D341Med (cell line): ENCODE measurements around the gene ELOVL5.
"Not testable (repeated sequence)": the region's sequence is repeated elsewhere in the genome, so short reads cannot be mapped to it uniquely, and the experiment has no call there.

Experiments
- DNase-seq: peaks from one replicate; pipeline ENCODE4 v3.0.0; 2012; ENCODE audit warnings: low spot score

The ELOVL5 gene

GRCh38 chr6:53328375-53328774 is 20.4 kb downstream of the ELOVL5 start:
- DNase-seq, result no peak

DNA sequence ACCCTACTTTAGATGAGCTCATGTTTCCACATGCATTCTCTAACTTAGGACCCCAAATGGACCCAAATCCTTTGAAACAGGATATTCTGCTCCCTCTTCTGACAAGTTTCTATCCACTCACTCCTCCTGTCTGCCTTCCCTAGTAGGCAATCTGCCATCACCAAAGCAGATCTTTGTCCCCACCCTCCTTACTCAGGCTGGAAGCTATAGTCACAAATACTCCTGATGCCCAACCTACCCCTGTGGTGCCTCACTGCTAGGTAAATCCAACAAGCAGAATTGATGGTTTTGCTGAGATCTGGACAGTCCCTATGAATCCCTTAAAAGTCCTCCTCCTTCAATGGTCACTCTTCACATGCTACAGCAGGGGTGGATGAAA is 21.7 kb downstream of the ELOVL5 start:
- no peak for DNase-seq

- DNase-seq, result no peak
Measured at GRCh38 chr6:53326372-53327016, 22.3 kb downstream of the ELOVL5 start.

GRCh38 chr6:53325785-53326184 is 23.0 kb downstream of the ELOVL5 start:
- no peak for DNase-seq

DNA sequence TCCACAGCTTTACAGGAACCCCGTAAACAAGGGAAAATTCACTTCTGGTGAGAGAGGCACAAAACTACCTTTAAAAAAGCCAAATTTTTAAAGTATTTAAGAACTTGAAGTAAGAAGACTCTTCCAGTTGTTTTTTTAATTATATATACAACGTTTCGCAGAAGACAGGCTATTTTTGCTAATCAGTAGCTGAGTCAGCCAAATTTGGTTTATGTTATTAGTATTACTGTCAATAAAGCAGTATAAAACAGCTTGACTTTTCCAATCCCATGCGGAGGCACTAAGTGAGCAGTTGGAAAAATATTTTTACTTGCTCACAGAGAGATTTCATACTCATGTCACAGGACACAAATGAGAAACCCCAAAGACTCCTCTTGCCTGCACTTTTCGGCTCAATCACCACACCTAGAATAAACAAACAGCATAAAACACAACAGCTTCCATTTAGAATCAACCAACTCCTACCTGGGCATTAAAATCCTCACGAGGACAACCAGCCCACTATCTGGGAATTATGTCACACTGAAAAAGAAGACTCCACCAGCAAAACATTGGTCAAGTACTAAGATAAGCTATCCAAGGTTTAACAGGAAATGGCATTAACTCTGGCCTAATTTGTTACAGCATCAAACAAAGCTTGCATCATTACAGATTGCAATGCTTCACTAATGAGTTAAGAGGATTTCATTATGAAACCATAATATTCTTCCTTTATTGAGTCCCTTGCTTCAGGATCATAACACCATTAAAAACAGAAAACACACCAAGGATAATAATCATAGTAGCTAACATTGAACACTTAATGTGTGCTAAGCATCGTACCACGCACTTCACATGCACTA is 26.3 kb downstream of the ELOVL5 start:
- DNase-seq, result no peak

- no peak for DNase-seq
Measured at GRCh38 chr6:53321701-53322100, 27.0 kb downstream of the ELOVL5 start.

DNA sequence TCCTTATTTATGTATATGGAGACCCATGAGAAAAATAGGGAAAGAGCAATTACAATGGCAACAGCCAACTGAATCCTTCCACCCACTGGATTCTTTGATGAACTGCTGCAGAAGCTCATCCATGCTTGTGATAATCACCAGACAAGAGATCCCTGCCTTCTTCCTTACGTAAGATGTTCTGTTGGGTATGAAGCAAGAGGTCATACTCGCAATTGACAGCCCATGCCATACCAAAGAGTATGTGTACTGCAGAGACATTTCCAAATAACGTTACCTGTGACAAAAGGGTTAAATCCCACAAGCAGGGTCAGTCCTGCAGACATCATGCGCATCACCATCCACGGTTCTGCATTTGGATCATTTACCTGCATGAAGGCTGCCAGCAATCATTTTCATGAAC is 27.8 kb downstream of the ELOVL5 start:
- DNase-seq, result no peak

GRCh38 chr6:53318429-53318828 is 30.3 kb downstream of the ELOVL5 start:
- no peak for DNase-seq

GRCh38 chr6:53317861-53318260 is 30.9 kb downstream of the ELOVL5 start:
- DNase-seq, result no peak

DNA sequence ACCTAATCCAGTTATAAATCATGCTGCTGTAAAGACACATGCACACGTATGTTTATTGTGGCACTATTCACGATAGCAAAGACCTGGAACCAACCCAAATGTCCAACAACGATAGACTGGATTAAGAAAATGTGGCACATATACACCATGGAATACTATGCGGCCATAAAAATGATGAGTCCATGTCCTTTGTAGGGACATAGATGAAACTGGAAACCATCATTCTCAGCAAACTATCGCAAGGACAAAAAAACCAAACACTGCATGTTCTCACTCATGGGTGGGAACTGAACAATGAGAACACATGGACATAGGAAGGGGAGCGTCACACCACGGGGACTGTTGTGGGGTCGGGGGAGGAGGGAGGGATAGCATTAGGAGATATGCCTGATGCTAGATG is 31.5 kb downstream of the ELOVL5 start:
- not testable (repeated sequence) for DNase-seq

GRCh38 chr6:53316142-53316541 is 32.6 kb downstream of the ELOVL5 start:
- DNase-seq, result no peak

GRCh38 chr6:53315086-53315724 is 33.5 kb downstream of the ELOVL5 start:
- DNase-seq, result no peak

GRCh38 chr6:53313784-53314400 is 34.9 kb downstream of the ELOVL5 start:
- no peak for DNase-seq

- no peak for DNase-seq
Measured at GRCh38 chr6:53312355-53312754, 36.4 kb downstream of the ELOVL5 start.

- DNase-seq, result no peak
Measured at GRCh38 chr6:53311586-53311935, 37.2 kb downstream of the ELOVL5 start.

- DNase-seq, result no peak
Measured at GRCh38 chr6:53310771-53311585, 37.8 kb downstream of the ELOVL5 start.

- no peak for DNase-seq
Measured at GRCh38 chr6:53309901-53310300, 38.8 kb downstream of the ELOVL5 start.

- DNase-seq, result no peak
Measured at GRCh38 chr6:53309059-53309900, 39.5 kb downstream of the ELOVL5 start.

DNA sequence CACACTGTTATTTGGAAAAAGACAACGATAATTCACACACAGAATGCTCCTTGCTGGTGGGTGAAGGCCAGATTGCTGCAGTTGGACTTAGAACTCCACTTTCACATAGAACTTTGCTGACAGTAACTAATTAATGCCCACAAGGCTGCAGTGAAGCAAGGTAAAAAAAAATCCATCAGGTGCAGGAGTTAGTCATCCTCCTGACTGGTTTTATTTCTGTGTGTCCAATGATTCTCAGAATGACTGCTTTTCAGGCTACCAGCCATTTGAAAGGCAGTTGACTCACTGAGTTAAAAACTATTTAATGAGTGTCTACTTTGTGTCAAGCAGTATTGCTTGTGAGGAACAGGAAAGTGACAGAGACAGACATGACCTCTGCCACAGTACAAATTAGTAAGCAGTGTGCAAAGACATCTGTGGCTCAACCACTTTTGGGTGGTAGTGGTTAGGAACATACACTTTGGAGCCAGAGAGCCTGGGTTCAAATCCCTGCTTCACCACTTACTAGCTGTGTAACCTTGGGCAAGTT is 41.9 kb downstream of the ELOVL5 start:
- DNase-seq, result no peak

- not testable (repeated sequence) for DNase-seq
Measured at GRCh38 chr6:53306217-53306616, 42.5 kb downstream of the ELOVL5 start.
